GM13976 (cell line): ENCODE measurements around the gene SNX15.

ENCODE experiments used
- DNase-seq: peaks from one replicate; pipeline ENCODE4 v3.0.0; 2012; ENCODE audit warnings: low spot score
- in situ Hi-C: fragments of 300-500 bp; cut with MboI; formaldehyde crosslinking; loops from one replicate; pipeline ENCODE4 v1.12.0; 2022; ENCODE audit warnings: low sequenced_read_pairs, mixed read lengths, inconsistent platforms; ENCODE audit not compliant: unreplicated experiment
- TF ChIP-seq, protein P1 (sequence below): IDR thresholded peaks from 2 replicates; pipeline ENCODE4 v1.5.1; 2012; ENCODE audit warnings: borderline replicate concordance, mild to moderate bottlenecking; ENCODE audit not compliant: insufficient read depth; ENCODE audit errors: extremely low read depth, missing control alignments, control extremely low read depth

The SNX15 gene

DNA sequence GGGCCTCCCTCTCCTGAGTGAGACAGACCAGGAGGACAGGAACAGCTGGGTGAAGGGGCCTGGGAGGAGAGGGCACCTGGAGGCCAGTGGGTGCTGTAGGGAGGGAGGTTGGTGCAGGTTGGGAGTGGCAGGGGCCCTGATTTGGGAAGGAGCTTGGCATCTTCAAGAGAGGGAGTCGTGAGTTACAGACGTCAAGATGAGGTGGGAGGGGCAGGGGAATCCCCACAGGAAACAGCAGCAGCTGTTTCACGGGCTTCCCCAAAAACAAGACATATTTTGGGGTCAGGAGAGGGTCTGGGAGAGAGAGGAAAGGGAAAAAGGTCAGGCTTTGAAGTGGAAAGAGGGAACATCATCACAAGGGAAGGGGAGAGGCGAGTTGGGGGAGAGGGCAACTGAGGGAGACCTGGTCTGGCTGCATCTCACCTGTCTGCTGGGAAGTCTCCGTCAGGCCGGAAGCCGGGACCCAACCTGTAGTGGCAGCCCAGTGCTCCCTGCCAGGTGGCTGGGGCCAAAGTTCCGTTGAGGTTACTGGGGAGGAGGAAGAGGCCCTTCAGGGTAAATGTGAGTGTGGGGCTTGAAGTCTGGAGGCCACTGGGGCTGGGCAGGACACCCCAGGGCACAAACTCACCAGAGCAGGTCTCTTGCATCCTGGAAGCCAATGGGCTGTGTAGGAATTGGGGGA is 26.7 kb downstream of the SNX15 start:
- TF ChIP-seq, protein P1, sequence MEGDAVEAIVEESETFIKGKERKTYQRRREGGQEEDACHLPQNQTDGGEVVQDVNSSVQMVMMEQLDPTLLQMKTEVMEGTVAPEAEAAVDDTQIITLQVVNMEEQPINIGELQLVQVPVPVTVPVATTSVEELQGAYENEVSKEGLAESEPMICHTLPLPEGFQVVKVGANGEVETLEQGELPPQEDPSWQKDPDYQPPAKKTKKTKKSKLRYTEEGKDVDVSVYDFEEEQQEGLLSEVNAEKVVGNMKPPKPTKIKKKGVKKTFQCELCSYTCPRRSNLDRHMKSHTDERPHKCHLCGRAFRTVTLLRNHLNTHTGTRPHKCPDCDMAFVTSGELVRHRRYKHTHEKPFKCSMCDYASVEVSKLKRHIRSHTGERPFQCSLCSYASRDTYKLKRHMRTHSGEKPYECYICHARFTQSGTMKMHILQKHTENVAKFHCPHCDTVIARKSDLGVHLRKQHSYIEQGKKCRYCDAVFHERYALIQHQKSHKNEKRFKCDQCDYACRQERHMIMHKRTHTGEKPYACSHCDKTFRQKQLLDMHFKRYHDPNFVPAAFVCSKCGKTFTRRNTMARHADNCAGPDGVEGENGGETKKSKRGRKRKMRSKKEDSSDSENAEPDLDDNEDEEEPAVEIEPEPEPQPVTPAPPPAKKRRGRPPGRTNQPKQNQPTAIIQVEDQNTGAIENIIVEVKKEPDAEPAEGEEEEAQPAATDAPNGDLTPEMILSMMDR, result no peak
- DNase-seq, result no peak
- in situ Hi-C loops, result no loop called here

DNA sequence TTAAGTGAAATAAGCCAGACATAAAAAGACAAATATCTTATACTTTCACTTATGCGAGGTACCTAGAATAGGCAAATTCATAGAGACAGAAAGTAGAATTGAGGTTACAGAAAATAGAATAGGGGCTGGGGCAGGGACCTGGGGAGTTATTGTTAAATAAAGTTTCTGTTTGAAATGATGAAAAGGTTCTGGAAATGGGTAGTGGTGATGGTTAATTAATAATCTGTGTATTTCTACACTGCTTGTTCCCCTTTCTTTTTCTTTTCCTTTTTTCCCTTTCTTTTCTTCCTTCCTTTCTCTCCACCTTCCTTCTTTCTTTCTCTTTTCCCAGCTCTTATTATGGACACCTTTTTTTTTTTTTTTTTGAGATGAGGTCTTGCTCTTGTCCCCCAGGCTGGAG is 28.3 kb downstream of the SNX15 start:
- TF ChIP-seq, protein P1, result no peak
- no peak for DNase-seq
- in situ Hi-C loops, result no loop called here

DNA sequence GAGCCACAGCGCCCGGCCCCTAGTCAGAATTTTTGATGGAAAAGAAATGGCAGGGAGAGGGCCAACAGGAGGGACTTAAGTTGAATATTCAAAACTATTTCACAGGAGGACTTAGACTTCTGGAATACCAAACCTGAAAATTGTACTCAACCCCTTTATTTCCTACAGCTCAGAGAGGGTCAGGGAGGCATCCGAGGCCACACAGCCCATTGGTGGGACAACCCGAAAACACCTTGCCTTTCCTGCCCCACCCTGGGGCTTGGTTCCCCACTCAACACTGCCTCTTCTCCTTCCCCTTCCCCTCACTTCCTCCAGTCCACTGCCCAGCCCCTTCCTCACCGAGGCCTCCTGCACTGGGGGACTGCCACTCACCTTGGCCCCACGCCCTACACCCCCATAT is 29.8 kb downstream of the SNX15 start:
- in situ Hi-C loops, result no loop called here
- no peak for DNase-seq
- TF ChIP-seq, protein P1, result no peak

DNA sequence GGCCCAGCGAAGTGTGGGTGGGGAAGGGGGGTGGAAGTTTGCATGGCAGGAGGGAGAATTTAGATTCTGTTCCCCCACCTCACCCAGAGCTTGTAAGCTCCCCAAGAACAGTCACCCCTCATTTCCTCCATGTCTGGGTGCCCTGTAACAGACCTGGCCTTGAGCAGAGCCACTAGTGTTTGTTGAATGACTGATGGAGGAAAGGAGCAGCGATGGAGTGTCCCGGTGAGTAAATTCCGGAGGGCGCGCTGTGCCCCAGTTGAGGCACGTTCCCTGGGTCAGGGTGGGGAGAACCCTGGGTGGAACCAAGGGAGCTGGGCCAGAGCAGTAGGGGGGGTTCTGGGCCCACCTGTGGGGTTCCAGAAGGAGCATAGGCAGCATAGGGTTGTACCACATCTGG is 30.3 kb downstream of the SNX15 start:
- TF ChIP-seq, protein P1, result no peak
- in situ Hi-C loops, result no loop called here
- DNase-seq, result no peak

DNA sequence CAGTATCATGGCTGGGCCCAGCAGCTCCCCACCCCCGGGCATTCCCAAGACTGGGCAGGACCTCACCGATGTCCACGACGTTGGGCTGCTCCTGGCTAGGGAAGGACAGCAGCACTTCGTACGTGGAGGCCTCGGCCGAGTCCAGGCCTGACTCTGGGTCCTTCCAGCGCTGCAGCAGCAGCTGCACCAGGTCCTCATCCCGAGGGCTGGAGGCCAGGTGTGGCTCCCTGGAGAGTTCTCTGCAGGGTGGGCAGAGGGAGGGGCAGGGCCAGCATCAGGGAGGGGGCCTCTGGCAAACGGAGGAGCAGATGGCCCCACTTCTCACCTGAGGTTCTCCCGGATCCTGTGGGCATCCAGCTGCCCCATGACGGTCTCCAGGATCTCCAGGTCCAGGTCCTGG is 30.8 kb downstream of the SNX15 start:
- no peak for DNase-seq
- TF ChIP-seq, protein P1, result no peak
- in situ Hi-C loops, result no loop called here

DNA sequence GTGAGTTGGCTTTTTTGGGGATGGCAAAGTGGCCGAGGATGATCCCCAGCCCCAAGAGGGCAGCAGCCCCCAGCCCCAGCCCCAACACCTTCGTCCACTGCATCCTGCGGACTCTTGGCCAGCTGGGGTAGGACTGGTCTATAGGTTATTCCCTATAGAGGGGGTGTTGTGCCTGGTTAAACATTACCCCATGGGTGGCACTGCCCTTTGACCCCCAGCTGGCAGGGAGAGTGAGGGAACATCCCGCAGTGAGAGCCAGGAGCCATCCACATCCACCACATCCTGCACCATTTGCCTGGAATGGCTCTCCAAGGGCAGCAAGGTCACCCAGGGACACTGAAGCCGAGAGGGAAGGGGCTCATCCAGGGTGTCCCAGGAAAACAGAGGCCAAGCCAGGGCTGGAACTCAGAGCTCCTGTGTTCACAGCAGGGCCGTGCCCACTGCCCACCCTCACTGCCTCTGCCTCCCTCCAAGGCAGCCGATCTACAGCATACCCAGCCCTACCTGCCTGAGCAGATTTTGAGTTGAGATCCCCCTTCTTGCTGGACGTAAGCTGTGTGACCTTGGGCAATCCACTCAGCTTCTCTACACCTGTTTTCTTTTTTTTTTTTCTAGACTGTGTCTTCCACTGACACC is 31.3 kb downstream of the SNX15 start, which contains the start of gene NAALADL1:
Gene NAALADL1, minus strand, starts transcription at position 135 of the 636 bp plus-strand sequence. Its CDS starts 32 bp downstream, at position 103.
- TF ChIP-seq, protein P1, result no peak
- in situ Hi-C loops, result no loop called here
- no peak for DNase-seq

DNA sequence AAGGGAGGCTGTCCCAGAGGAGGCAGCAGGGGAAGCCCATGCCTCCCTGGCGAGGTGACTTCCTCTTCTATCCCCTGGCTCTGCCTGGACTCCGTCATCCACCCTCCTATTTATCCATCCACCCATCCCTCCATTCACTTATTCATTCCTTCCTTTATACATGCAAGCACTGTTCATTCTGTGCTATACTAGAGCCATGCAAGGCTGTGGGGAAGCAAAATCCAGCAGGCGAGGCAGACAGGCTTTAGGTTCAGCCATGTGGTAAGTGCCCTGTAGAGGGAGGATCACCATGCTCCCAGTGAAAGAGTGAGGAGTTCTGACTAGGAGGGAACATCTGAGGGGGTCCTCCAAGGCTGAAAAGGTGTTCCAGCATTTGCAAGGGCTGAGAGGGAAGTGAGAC is 32.3 kb downstream of the SNX15 start:
- in situ Hi-C loops, result no loop called here
- DNase-seq, result no peak
- TF ChIP-seq, protein P1, result no peak
